ENCODE measurements around the gene LRRC37A3. TPM values are rescaled to one million over a fixed set of nuclear protein-coding genes. Genes with fewer than 3 reads are reported as not detected.
"Not testable (repeated sequence)": the region's sequence is repeated elsewhere in the genome, so short reads cannot be mapped to it uniquely, and the experiment has no call there.

Gene LRRC37A3
- total RNA-seq, 4 donors from 2014 or later, result 1.3 to 6.5 (median 4.1) TPM

DNA sequence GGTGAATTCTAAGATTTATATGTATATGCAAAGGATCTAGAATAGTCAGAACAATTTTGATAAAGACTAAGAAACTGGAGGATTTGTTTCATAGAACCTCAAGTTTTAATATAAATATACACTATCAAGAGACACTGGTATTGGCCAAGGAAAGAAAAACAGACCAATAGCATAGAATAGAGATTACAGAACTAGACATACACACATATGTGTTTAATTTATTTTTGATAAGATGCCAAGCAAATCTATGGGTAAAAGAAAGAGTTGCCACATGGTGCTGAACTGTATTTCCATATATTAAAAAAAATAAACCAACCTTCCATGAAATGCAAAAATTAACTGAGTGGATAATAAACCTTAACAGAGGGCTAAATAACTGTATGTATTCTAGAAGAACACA, 27.9 kb upstream of the LRRC37A3 start:
- DNase-seq (ENCODE audit: low spot score) (no peak), ATAC-seq (ENCODE audit: low FRiP score) (no peak)
- TF ChIP-seq, protein P1, sequence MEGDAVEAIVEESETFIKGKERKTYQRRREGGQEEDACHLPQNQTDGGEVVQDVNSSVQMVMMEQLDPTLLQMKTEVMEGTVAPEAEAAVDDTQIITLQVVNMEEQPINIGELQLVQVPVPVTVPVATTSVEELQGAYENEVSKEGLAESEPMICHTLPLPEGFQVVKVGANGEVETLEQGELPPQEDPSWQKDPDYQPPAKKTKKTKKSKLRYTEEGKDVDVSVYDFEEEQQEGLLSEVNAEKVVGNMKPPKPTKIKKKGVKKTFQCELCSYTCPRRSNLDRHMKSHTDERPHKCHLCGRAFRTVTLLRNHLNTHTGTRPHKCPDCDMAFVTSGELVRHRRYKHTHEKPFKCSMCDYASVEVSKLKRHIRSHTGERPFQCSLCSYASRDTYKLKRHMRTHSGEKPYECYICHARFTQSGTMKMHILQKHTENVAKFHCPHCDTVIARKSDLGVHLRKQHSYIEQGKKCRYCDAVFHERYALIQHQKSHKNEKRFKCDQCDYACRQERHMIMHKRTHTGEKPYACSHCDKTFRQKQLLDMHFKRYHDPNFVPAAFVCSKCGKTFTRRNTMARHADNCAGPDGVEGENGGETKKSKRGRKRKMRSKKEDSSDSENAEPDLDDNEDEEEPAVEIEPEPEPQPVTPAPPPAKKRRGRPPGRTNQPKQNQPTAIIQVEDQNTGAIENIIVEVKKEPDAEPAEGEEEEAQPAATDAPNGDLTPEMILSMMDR (IDR thresholded peaks at IDR 0.05), result no peak

DNA sequence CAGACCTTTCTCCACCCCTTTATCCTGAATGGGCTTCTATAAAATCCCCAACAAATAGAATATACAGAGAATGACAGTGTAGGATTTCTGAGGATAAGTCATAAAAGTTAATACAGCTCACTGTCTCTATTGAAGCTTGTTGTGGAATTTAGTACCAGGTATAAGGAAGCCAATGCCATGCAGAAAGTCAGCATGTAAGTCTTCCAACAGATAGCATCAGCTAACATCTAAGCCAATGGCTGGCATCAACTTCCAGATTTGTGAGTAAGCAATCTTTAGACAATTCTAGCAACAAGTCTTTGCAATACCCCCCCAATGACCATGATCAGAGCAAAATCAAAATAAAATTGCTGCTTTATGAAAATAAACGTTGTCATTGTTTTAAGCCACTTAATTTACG, 22.5 kb upstream of the LRRC37A3 start:
- TF ChIP-seq, protein P1 (IDR thresholded peaks at IDR 0.05), result no peak
- DNase-seq (ENCODE audit: low spot score) (no peak), ATAC-seq (ENCODE audit: low FRiP score) (no peak)

DNA sequence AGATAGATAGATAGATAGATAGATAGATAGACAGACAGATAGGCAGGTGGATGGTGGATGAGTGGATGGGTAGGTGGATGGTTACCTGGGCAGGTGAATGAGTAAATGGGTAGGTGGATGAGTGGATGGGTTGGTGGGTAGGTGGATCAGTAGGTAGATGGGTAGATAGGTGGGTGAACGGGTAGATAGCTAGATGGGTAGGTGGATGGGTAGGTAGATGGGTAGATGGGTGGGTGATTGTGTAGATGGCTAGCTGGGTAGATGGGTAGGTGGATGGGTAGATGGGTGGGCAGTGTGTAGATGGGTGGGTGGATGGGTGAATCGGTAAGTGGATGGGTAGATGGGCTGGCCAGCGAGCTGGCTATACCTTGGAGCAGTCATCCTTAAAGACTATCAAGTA, 21.8 kb upstream of the LRRC37A3 start:
- no peak for ATAC-seq (ENCODE audit: low FRiP score)
- TF ChIP-seq, protein P1 (IDR thresholded peaks at IDR 0.05), result no peak

DNA sequence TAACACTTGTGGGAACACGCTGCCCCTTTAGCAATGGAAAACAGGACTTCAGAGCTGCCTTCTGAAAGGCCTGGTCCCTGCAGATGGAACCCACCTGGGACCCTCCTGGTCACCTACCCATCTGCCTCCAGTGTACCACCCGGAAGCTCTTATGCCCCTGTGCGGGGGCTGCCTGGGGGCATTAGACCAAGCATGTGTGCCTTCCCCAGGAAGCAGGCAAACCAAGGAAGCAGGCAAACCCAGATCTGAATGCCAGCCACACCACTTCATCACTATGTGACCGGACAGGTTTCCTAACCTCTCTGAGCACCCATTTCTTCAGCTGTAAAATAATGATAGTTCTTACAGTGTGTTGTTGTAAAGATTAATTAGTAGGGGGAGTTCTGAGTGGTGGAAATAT, 20.8 kb upstream of the LRRC37A3 start:
- ATAC-seq (ENCODE audit: low FRiP score) (no peak), DNase-seq (ENCODE audit: low spot score) (no peak)
- TF ChIP-seq, protein P1 (IDR thresholded peaks at IDR 0.05), result no peak

More for the DNA sequence above, 21.8 kb upstream of the LRRC37A3 start:
- no peak for DNase-seq (ENCODE audit: low spot score)

DNA sequence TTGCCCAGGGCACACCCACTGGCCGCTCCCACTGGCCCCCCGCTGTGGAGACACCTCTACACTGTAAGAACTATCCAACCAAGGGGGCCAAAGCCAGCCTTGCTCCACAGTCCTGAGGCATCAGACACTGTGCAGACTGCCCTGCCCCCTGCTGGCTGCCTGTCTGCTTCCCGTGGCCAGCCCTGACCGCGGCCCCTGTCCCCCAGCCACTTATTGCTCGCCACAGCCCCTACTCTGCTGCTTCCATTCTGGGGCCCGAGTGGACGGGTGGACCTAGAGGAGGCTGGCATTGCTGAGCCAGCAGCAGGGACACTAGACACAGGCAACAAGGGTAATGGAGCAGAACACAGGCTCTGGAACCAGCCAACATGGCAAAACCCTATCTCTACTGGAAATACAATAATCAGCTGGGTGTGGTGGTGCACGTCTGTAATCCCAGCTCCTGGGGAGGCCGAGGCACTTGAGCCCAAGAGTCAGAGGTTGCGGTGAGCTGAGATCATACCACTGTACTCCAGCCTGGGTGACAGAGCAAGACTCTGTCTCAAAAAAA, 19.7 kb upstream of the LRRC37A3 start:
- peak; percentile 32 for DNase-seq (ENCODE audit: low spot score)
- no peak for ATAC-seq (ENCODE audit: low FRiP score)
- TF ChIP-seq, protein P1 (IDR thresholded peaks at IDR 0.05), result no peak

DNA sequence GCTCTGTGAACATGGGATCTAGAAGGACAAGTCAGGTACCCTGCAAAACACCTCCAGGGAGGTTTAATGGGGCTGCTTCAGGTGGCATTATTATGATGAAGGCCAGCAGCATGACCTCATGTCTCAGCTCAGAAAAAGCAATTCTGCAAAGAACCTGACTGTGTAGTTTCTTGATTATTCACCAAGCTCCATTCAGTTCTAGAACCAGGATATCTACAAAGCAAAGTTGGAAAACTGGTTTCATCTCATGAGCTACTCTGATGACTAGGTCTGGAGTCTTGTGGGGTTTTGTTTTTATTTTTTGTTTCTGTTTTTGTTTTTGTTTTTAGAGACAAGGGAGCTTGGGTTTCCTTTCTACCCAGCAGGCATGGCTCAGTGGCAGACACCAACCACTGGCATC, 19.0 kb upstream of the LRRC37A3 start:
- TF ChIP-seq, protein P1 (IDR thresholded peaks at IDR 0.05), result no peak
- DNase-seq (ENCODE audit: low spot score) (no peak), ATAC-seq (ENCODE audit: low FRiP score) (no peak)

DNA sequence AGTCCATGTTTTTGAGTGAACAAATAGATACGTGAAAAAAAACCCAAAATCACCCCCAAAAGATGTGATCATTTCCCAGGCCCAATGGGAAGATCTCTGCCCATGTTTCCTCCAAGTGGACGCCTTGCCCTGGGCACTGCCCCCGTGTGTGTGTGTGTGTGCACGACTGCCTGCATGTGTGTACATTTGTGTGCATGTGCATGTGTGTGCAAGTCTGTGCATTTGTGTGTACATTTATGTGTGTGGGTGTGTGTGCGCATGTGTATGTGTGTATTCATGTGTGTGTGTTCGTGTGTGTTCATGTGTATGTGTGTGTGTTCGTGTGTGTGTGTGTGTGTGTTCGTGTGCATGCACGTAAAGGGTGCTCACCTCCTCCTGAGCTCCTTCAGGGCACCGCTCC, 16.8 kb upstream of the LRRC37A3 start:
- no peak for DNase-seq (ENCODE audit: low spot score)
- TF ChIP-seq, protein P1 (IDR thresholded peaks at IDR 0.05), result no peak
- ATAC-seq (ENCODE audit: low FRiP score), result no peak

DNA sequence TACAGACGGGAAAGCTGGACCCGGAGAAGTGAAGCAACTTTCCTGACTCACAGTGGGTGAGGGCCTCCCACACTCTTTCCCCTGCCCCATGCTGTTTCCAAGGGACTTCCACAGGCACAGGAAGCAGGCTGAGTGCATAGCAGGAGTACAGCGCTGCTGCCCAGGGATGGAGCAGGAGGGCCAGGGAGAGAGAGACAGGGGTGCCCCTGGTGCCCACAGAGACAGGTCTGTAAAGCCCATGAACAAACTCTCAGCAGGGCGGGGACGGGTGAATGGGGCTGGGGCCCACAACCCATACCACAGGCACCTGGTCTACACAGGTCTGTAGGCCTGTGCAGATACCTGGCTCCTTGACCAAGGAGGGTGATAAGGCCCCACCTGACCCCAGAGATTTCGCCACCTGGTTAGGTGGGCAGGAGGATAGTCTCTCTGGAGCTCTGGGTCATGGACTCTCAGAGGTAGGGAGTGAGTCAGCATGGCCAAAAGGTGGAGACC, 15.1 kb upstream of the LRRC37A3 start:
- not testable (repeated sequence) for ATAC-seq (ENCODE audit: low FRiP score); DNase-seq (ENCODE audit: low spot score)

DNA sequence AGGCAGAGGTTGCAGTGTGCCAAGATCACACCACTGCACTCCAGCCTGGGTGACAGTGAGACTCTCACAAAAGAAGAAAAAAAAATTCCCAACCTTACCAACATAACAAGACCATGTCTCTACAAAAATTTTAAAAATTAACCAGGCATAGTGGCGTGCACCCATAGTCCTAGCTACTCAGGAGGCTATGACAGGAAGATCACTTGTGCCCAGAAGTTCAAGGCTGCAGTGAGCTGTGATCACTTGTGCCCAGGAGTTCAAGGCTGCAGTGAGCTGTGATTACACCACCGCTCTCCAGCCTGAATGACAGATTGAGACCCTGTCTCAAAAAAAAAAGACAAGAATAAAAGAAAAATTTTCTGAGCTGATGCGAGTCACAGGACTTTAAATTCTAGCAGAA, 13.6 kb upstream of the LRRC37A3 start:
- DNase-seq (ENCODE audit: low spot score); ATAC-seq (ENCODE audit: low FRiP score): not testable (repeated sequence)

DNA sequence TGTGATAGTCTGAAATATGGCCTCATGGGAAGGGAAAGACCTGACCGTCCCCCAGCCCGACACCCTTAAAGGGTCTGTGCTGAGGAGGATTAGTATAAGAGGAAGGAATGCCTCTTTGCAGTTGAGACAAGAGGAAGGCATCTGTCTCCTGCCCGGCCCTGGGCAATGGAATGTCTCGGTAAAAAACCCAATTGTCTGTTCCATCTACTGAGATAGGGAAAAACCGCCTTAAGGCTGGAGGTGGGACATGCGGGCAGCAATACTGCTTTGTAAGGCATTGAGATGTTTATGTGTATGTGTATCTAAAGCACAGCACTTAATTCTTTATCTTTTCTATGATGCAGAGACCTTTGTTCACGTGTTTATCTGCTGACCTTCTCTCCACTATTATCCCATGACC, 11.1 kb upstream of the LRRC37A3 start:
- not testable (repeated sequence) for DNase-seq (ENCODE audit: low spot score); ATAC-seq (ENCODE audit: low FRiP score)

All from omental fat pad (tissue), 4 donors.